Glutamatergic neuron (in vitro differentiated cells): Measurements from ENCODE around the gene SERGEF. TPM values are rescaled to one million over a fixed set of nuclear protein-coding genes. Genes with fewer than 3 reads are reported as not detected.

Experiments used
- DNase-seq: peaks from one replicate; pipeline ENCODE4 v3.0.0; 2022
- H3K27ac Mint-ChIP-seq: one replicate; pipeline ENCODE4 v1.8.0; 2020; ENCODE audit warnings: mild to moderate bottlenecking, mixed read lengths, inconsistent platforms; ENCODE audit not compliant: unreplicated experiment
- H3K27me3 Mint-ChIP-seq: one replicate; pipeline ENCODE4 v1.8.0; 2020; ENCODE audit warnings: mild to moderate bottlenecking, moderate library complexity, mixed read lengths, inconsistent platforms; ENCODE audit not compliant: unreplicated experiment
- H3K36me3 Mint-ChIP-seq: one replicate; pipeline ENCODE4 v1.8.0; 2020; ENCODE audit warnings: mild to moderate bottlenecking, mixed read lengths, inconsistent platforms; ENCODE audit not compliant: unreplicated experiment
- H3K4me1 Mint-ChIP-seq: one replicate; pipeline ENCODE4 v1.8.0; 2020; ENCODE audit warnings: mild to moderate bottlenecking, low read depth, mixed read lengths, inconsistent platforms; ENCODE audit not compliant: unreplicated experiment
- H3K4me3 Mint-ChIP-seq: one replicate; pipeline ENCODE4 v1.8.0; 2020; ENCODE audit warnings: mild to moderate bottlenecking, mixed read lengths, inconsistent platforms; ENCODE audit not compliant: unreplicated experiment
- H3K9me3 Mint-ChIP-seq: one replicate; pipeline ENCODE4 v1.8.0; 2020; ENCODE audit warnings: mild to moderate bottlenecking, moderate library complexity, mixed read lengths, inconsistent platforms; ENCODE audit not compliant: unreplicated experiment
- CTCF ChIP-seq: fragments of 200-600 bp; sonication (generic); IDR thresholded peaks from one replicate; pipeline ENCODE4 v1.5.0; 2021; ENCODE audit not compliant: partially characterized antibody, unreplicated experiment
- total RNA-seq: library from RNA; stranded (reverse); fragmentation: NEBNext Ultra II Directional; extraction: Animal tissue kit (Norgen Biotek cat#: 25700); gene quantifications from one replicate; pipeline ENCODE4 v1.2.1, GENCODE V29; 2021; ENCODE audit not compliant: unreplicated experiment

Gene SERGEF
- total RNA-seq, 1 donor from 2014 or later: 42.5 TPM

- H3K27ac Mint-ChIP-seq: no peak overlapping the region
- no peak for DNase-seq
- peaks cover 8% of the 10 kb centered on the region for H3K27me3 Mint-ChIP-seq
- peaks cover 2% of the 10 kb centered on the region for H3K9me3 Mint-ChIP-seq
- H3K4me1 Mint-ChIP-seq: peaks cover 5% of the 10 kb centered on the region
- peaks cover 8% of the 10 kb centered on the region for H3K36me3 Mint-ChIP-seq
- no peak overlapping the region for H3K4me3 Mint-ChIP-seq
- no peak for TF ChIP-seq CTCF
These were observed 230.1 kb downstream of the SERGEF start for GRCh38 chr11:17782603-17783337.

GRCh38 chr11:17782145-17782544 is 230.7 kb downstream of the SERGEF start:
- no peak for DNase-seq
- peaks cover 10% of the 10 kb centered on the region for H3K4me1 Mint-ChIP-seq
- TF ChIP-seq CTCF: no peak
- peaks cover 11% of the 10 kb centered on the region for H3K27me3 Mint-ChIP-seq
- H3K27ac Mint-ChIP-seq: no peak overlapping the region
- peaks cover 4% of the 10 kb centered on the region for H3K9me3 Mint-ChIP-seq
- H3K4me3 Mint-ChIP-seq: no peak overlapping the region
- peaks cover 8% of the 10 kb centered on the region for H3K36me3 Mint-ChIP-seq

- Mint-ChIP-seq H3K36me3 (peaks cover 8% of the 10 kb centered on the region), H3K9me3 (peaks cover 4% of the 10 kb centered on the region), H3K4me3 (no peak overlapping the region), H3K27me3 (peaks cover 11% of the 10 kb centered on the region), H3K27ac (no peak overlapping the region), H3K4me1 (peaks cover 10% of the 10 kb centered on the region)
- DNase-seq: no peak
- no peak for TF ChIP-seq CTCF
These were observed 231.2 kb downstream of the SERGEF start for GRCh38 chr11:17781626-17782025.

- H3K36me3 Mint-ChIP-seq: peaks cover 8% of the 10 kb centered on the region
- no peak for TF ChIP-seq CTCF
- H3K27ac Mint-ChIP-seq: no peak overlapping the region
- DNase-seq: no peak
- peaks cover 11% of the 10 kb centered on the region for H3K27me3 Mint-ChIP-seq
- peaks cover 4% of the 10 kb centered on the region for H3K9me3 Mint-ChIP-seq
- H3K4me1 Mint-ChIP-seq: peaks cover 10% of the 10 kb centered on the region
- no peak overlapping the region for H3K4me3 Mint-ChIP-seq
These were observed 231.6 kb downstream of the SERGEF start for GRCh38 chr11:17781221-17781620.

- Mint-ChIP-seq H3K27me3 (peaks cover 9% of the 10 kb centered on the region), H3K27ac (no peak overlapping the region), H3K4me1 (peaks cover 13% of the 10 kb centered on the region), H3K4me3 (no peak overlapping the region), H3K36me3 (peaks cover 5% of the 10 kb centered on the region), H3K9me3 (peaks cover 4% of the 10 kb centered on the region)
- no peak for DNase-seq
- TF ChIP-seq CTCF: no peak
These were observed 232.2 kb downstream of the SERGEF start for GRCh38 chr11:17780668-17781067.
